SJCRH30 (cell line): Measurements from ENCODE around the gene REL. TPM values are rescaled to one million over a fixed set of nuclear protein-coding genes. Genes with fewer than 3 reads are reported as not detected.
"Not testable (repeated sequence)": the region's sequence is repeated elsewhere in the genome, so short reads cannot be mapped to it uniquely, and the experiment has no call there.

Experiments
- DNase-seq, 2 experiments: peaks; one replicate each; pipeline ENCODE4 v3.0.0-alpha.2; 2015 to 2020
- H3K27ac ChIP-seq: fragments of 250-450 bp; sonication (Bioruptor Pico); 2 replicates; pipeline ENCODE4 v1.5.1; 2020; ENCODE audit warnings: mild to moderate bottlenecking, moderate library complexity
- H3K27me3 ChIP-seq: fragments of 250-450 bp; sonication (Bioruptor Pico); 2 replicates; pipeline ENCODE4 v1.5.1; 2020; ENCODE audit warnings: mild to moderate bottlenecking, moderate library complexity
- H3K36me3 ChIP-seq: fragments of 250-450 bp; sonication (Bioruptor Pico); 2 replicates; pipeline ENCODE4 v1.5.1; 2020; ENCODE audit warnings: mild to moderate bottlenecking, moderate library complexity
- H3K4me1 ChIP-seq: fragments of 250-450 bp; sonication (Bioruptor Pico); 2 replicates; pipeline ENCODE4 v1.5.1; 2020; ENCODE audit warnings: mild to moderate bottlenecking, moderate library complexity
- H3K4me3 ChIP-seq: fragments of 250-450 bp; sonication (Bioruptor Pico); 2 replicates; pipeline ENCODE4 v1.5.1; 2020; ENCODE audit warnings: mild to moderate bottlenecking, moderate library complexity
- H3K9me3 ChIP-seq: fragments of 250-450 bp; sonication (Bioruptor Pico); replicated peaks from 2 replicates; pipeline ENCODE4 v1.5.1; 2020; ENCODE audit warnings: mild to moderate bottlenecking, moderate library complexity
- total RNA-seq: library from RNA; depleted of rRNA; stranded (reverse); fragments of >200 nt; shearing (Covaris generic); gene quantifications from 2 replicates; pipeline ENCODE4 v1.2.3, GENCODE V29; 2014

Gene REL
- total RNA-seq, 1 experiment from 2014 or later = 16.1 TPM

GRCh38 chr2:60883896-60884295 lies 2.5 kb downstream of the REL start:
- Histone ChIP-seq H3K36me3 (no peaks in the 10 kb centered on the region), H3K9me3 (no peaks in the 10 kb centered on the region), H3K27me3 (no peaks in the 10 kb centered on the region), H3K4me3 (no peak overlapping the region), H3K4me1 (no peaks in the 10 kb centered on the region), H3K27ac (no peak overlapping the region)
- DNase-seq = no peak

- Histone ChIP-seq H3K27ac (no peak overlapping the region), H3K4me3 (no peak overlapping the region)
- DNase-seq = no peak
Measured at GRCh38 chr2:60884800-60885199, 3.4 kb downstream of the REL start.

GRCh38 chr2:60885683-60886082 lies 4.3 kb downstream of the REL start:
- Histone ChIP-seq H3K27ac (no peak overlapping the region), H3K9me3 (no peaks in the 10 kb centered on the region), H3K4me3 (no peak overlapping the region), H3K27me3 (no peaks in the 10 kb centered on the region), H3K4me1 (no peaks in the 10 kb centered on the region), H3K36me3 (no peaks in the 10 kb centered on the region)
- DNase-seq = no peak

More at GRCh38 chr2:60884800-60885199, 3.4 kb downstream of the REL start:
- Histone ChIP-seq H3K4me1 (no peaks in the 10 kb centered on the region), H3K27me3 (no peaks in the 10 kb centered on the region), H3K36me3 (no peaks in the 10 kb centered on the region), H3K9me3 (no peaks in the 10 kb centered on the region)

- Histone ChIP-seq H3K27ac (no peak overlapping the region), H3K4me1 (no peaks in the 10 kb centered on the region), H3K4me3 (no peak overlapping the region), H3K36me3 (0 out of 2 replicates have a peak, but pooled peaks cover 1% of the 10 kb centered on the region), H3K9me3 (no peaks in the 10 kb centered on the region), H3K27me3 (no peaks in the 10 kb centered on the region)
- no peak for DNase-seq
Measured at GRCh38 chr2:60886991-60887390, 5.6 kb downstream of the REL start.

- no peak overlapping the region for H3K27ac ChIP-seq
- no peak for DNase-seq
- no peak overlapping the region for H3K4me3 ChIP-seq
- no peaks in the 10 kb centered on the region for H3K27me3 ChIP-seq
- H3K9me3 ChIP-seq = no peaks in the 10 kb centered on the region
- no peaks in the 10 kb centered on the region for H3K4me1 ChIP-seq
- peaks cover 13% of the 10 kb centered on the region; the same call in 1 of the 2 replicates for H3K36me3 ChIP-seq
Measured at GRCh38 chr2:60888853-60889252, 7.5 kb downstream of the REL start.

- not testable (repeated sequence) for H3K27ac ChIP-seq, H3K4me3 ChIP-seq, H3K9me3 ChIP-seq, H3K4me1 ChIP-seq, H3K27me3 ChIP-seq, DNase-seq
- peaks cover 18% of the 10 kb centered on the region for H3K36me3 ChIP-seq
Measured at GRCh38 chr2:60889581-60890392, 8.4 kb downstream of the REL start.

- Histone ChIP-seq H3K27ac (no peak overlapping the region), H3K27me3 (no peaks in the 10 kb centered on the region), H3K4me3 (no peak overlapping the region), H3K9me3 (no peaks in the 10 kb centered on the region), H3K4me1 (no peaks in the 10 kb centered on the region), H3K36me3 (peaks cover 18% of the 10 kb centered on the region)
- no peak for DNase-seq
Measured at GRCh38 chr2:60890393-60890707, 9.0 kb downstream of the REL start.

- no peak overlapping the region for H3K27ac ChIP-seq
- no peaks in the 10 kb centered on the region for H3K4me1 ChIP-seq
- H3K9me3 ChIP-seq = no peaks in the 10 kb centered on the region
- H3K36me3 ChIP-seq = peaks cover 20% of the 10 kb centered on the region
- no peak overlapping the region for H3K4me3 ChIP-seq
- no peaks in the 10 kb centered on the region for H3K27me3 ChIP-seq
- no peak for DNase-seq
Measured at GRCh38 chr2:60891180-60891579, 9.8 kb downstream of the REL start.

GRCh38 chr2:60898567-60898966 lies 17.2 kb downstream of the REL start:
- H3K27ac ChIP-seq = no peak overlapping the region
- H3K4me3 ChIP-seq = no peak overlapping the region
- H3K36me3 ChIP-seq = peaks cover 41% of the 10 kb centered on the region
- no peaks in the 10 kb centered on the region for H3K27me3 ChIP-seq
- no peaks in the 10 kb centered on the region for H3K9me3 ChIP-seq
- DNase-seq = no peak
- H3K4me1 ChIP-seq = no peaks in the 10 kb centered on the region

- Histone ChIP-seq H3K4me3 (no peak overlapping the region), H3K36me3 (peaks cover 42% of the 10 kb centered on the region), H3K9me3 (no peaks in the 10 kb centered on the region), H3K27me3 (no peaks in the 10 kb centered on the region), H3K27ac (no peak overlapping the region), H3K4me1 (no peaks in the 10 kb centered on the region)
- DNase-seq = no peak
Measured at GRCh38 chr2:60899230-60899891, 18.0 kb downstream of the REL start.

GRCh38 chr2:60899892-60900249 lies 18.5 kb downstream of the REL start:
- Histone ChIP-seq H3K27me3 (no peaks in the 10 kb centered on the region), H3K4me3 (no peak overlapping the region), H3K9me3 (no peaks in the 10 kb centered on the region), H3K27ac (no peak overlapping the region), H3K36me3 (peaks cover 40% of the 10 kb centered on the region), H3K4me1 (no peaks in the 10 kb centered on the region)
- DNase-seq = no peak

- not testable (repeated sequence) for H3K4me1 ChIP-seq, H3K4me3 ChIP-seq, H3K9me3 ChIP-seq, H3K27ac ChIP-seq, H3K27me3 ChIP-seq, DNase-seq
- peaks cover 45% of the 10 kb centered on the region for H3K36me3 ChIP-seq
Measured at GRCh38 chr2:60901296-60901695, 19.9 kb downstream of the REL start.

GRCh38 chr2:60905867-60906266 lies 24.5 kb downstream of the REL start:
- H3K27ac ChIP-seq, DNase-seq, H3K27me3 ChIP-seq, H3K9me3 ChIP-seq, H3K4me1 ChIP-seq, H3K4me3 ChIP-seq: not testable (repeated sequence)
- peaks cover 29% of the 10 kb centered on the region for H3K36me3 ChIP-seq

GRCh38 chr2:60906395-60906794 lies 25.0 kb downstream of the REL start:
- no peaks in the 10 kb centered on the region for H3K27me3 ChIP-seq
- H3K27ac ChIP-seq = no peak overlapping the region
- no peak overlapping the region for H3K4me3 ChIP-seq
- H3K4me1 ChIP-seq = no peaks in the 10 kb centered on the region
- no peak for DNase-seq
- peaks cover 29% of the 10 kb centered on the region for H3K36me3 ChIP-seq
- H3K9me3 ChIP-seq = no peaks in the 10 kb centered on the region

- H3K4me1 ChIP-seq = no peaks in the 10 kb centered on the region
- DNase-seq = no peak
- H3K27ac ChIP-seq = no peak overlapping the region
- H3K9me3 ChIP-seq = no peaks in the 10 kb centered on the region
- H3K4me3 ChIP-seq = no peak overlapping the region
- H3K27me3 ChIP-seq = no peaks in the 10 kb centered on the region
- peaks cover 25% of the 10 kb centered on the region for H3K36me3 ChIP-seq
Measured at GRCh38 chr2:60907329-60907728, 26.0 kb downstream of the REL start.
